HepG2 (cell line): ENCODE measurements around the gene STAT6. TPM values are rescaled to one million over a fixed set of nuclear protein-coding genes. Genes with fewer than 3 reads are reported as not detected.

Source experiments
- FOXK1 ChIP-seq: sonication (generic); formaldehyde crosslinking; IDR thresholded peaks from 2 replicates; pipeline ENCODE4 v1.4.0; 2020; ENCODE audit warnings: low read depth, missing genetic modification reagents, borderline replicate concordance
- HNRNPH1 ChIP-seq: fragments of 200-400 bp; formaldehyde crosslinking; optimal IDR thresholded peaks from 2 replicates; pipeline ENCODE3; 2017; ENCODE audit warnings: mild to moderate bottlenecking, low read depth, low read length
- KDM2A ChIP-seq: sonication (generic); formaldehyde crosslinking; IDR thresholded peaks from 2 replicates; pipeline ENCODE4 v1.4.0; 2020; ENCODE audit warnings: low read depth, missing genetic modification reagents, borderline replicate concordance
- MBNL3 ChIP-seq: fragments of 250-450 bp; sonication (Bioruptor Pico); conservative IDR thresholded peaks from 2 replicates; pipeline ENCODE4 v1.8.0; 2022; ENCODE audit warnings: mild to moderate bottlenecking, inconsistent platforms
- PPARG ChIP-seq: conservative IDR thresholded peaks from 2 replicates; pipeline ENCODE4 v1.6.1; 2016; ENCODE audit warnings: missing biosample characterization, missing genetic modification reagents
- PRDM4 ChIP-seq: sonication (generic); formaldehyde crosslinking; IDR thresholded peaks from 2 replicates; pipeline ENCODE4 v1.9.0; 2021; ENCODE audit warnings: missing genetic modification reagents, borderline replicate concordance
- SALL1 ChIP-seq: sonication (generic); formaldehyde crosslinking; IDR thresholded peaks from 2 replicates; pipeline ENCODE4 v1.8.0; 2022; ENCODE audit warnings: mild to moderate bottlenecking, missing genetic modification reagents
- TRIM22 ChIP-seq: fragments of 450-650 bp; IDR thresholded peaks from 2 replicates; pipeline ENCODE4 v1.6.1; 2017
- ZNF503 ChIP-seq: sonication (generic); formaldehyde crosslinking; IDR thresholded peaks from 2 replicates; pipeline ENCODE4 v1.4.0; 2020; ENCODE audit warnings: missing genetic modification reagents
- ZNF512 ChIP-seq: sonication (generic); formaldehyde crosslinking; IDR thresholded peaks from 2 replicates; pipeline ENCODE4 v1.4.0; 2020; ENCODE audit warnings: mild to moderate bottlenecking, missing genetic modification reagents
- ZNF557 ChIP-seq: sonication (generic); formaldehyde crosslinking; IDR thresholded peaks from 2 replicates; pipeline ENCODE4 v1.4.0; 2020; ENCODE audit warnings: missing genetic modification reagents
- ZNF850 ChIP-seq: sonication (generic); formaldehyde crosslinking; conservative IDR thresholded peaks from 2 replicates; pipeline ENCODE4 v1.9.0; 2021; ENCODE audit warnings: mild to moderate bottlenecking, missing genetic modification reagents
- polyA plus RNA-seq, 8 experiments: library from polyadenylated mRNA; depleted of rRNA in 3 of 8; stranded (reverse) in 7 of 8; unstranded in 1 of 8; fragments of >200 nt; fragmentation: Illumina TruSeq in 4 of 8; extraction: Trizol in 4 of 8; gene quantifications; 2 replicates each; pipeline versions ENCODE4 v1.2.1 to v1.2.3, GENCODE V29; 2011 to 2016; ENCODE audit warnings: low read depth in 4 of 8, missing spikeins in 1 of 8, mixed read lengths in 1 of 8; ENCODE audit not compliant: insufficient read depth in 1 of 8
- total RNA-seq, 5 experiments: library from RNA; depleted of rRNA; stranded (reverse); fragments of >200 nt; fragmentation: Illumina TruSeq; extraction: Trizol; gene quantifications; 2 replicates each; pipeline ENCODE4 v1.2.3, GENCODE V29; 2016; ENCODE audit warnings: low read depth in 1 of 5

The STAT6 gene
- total and polyA plus RNA-seq, 2 of the 13 experiments (the other 11 are each of a cell fraction or from before 2014, with no cell fraction given) = 28.0 to 62.2 TPM

- peak; percentile 70; the same call in 1 of the 2 replicates for TF ChIP-seq FOXK1 (CRISPR knock-in tag)
- TF ChIP-seq ZNF503 = peak; percentile 76
- TF ChIP-seq ZNF512 (CRISPR knock-in tag) = no peak
- TF ChIP-seq PPARG (CRISPR knock-in tag) = 0 out of 2 replicates have a peak, but pooled peaks have one; percentile 28
- peak; percentile 82 for TF ChIP-seq SALL1 (CRISPR knock-in tag)
- no peak for TF ChIP-seq PRDM4
- TF ChIP-seq ZNF557 (CRISPR knock-in tag) = 0 out of 2 replicates have a peak, but pooled peaks have one; percentile 75
- no peak for TF ChIP-seq ZNF850 (CRISPR knock-in tag)
- no peak for TF ChIP-seq TRIM22
- peak; percentile 66; the same call in 1 of the 2 replicates for TF ChIP-seq KDM2A (CRISPR knock-in tag)
- TF ChIP-seq MBNL3 (CRISPR knock-in tag) = no peak
- no peak for TF ChIP-seq HNRNPH1
Observed at GRCh38 chr12:57088354-57089270, 22.6 kb downstream of the STAT6 start, which contains the start of gene NAB2 (continued).
